ENCODE results near the gene PLGLB1.
"Not testable (repeated sequence)": the region's sequence is repeated elsewhere in the genome, so short reads cannot be mapped to it uniquely, and the experiment has no call there.

Gene PLGLB1

DNA sequence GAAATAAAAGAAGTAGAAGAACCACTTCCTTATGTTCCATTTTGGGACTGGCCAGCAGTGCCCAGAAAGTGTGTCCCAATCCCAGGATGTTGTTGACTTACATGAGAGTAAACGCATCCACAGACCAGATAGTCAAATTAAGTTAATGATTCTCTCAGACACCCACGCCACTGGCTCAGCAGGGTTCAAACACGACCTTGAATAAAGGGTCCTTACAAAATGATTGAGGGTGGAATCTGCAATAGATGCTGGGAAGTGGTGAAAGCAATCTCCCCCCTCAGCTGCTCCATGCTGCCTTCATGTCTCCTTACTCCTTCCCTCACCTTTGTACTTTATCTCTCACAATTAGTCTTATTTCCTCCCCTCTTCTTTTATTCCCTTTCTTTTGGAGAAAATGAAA is at the start of gene PLGLB1:
Gene PLGLB1 (minus strand): TSS at position 101 of the 400 bp plus-strand sequence. CDS start 61 bp downstream, at position 40.
- not testable (repeated sequence) for DNase-seq

DNA sequence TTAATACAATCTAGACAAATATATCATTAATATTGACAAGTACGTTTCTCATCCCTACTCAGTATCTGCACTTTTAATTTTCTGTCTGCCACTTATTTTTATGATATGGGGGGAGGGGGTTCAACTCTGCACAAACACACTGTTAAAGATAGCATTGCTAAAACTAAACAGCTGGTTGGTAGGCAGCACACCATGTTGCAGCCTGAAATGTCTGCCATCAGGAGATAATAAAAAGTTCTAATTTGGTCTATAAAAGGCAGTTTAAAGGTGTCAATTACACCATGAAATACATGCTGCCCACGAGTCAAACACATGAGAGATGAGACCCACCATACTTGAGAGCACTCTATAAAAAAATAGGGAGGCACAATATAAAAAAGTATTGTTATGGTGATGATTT is 42.7 kb upstream of the PLGLB1 start:
- DNase-seq, result not testable (repeated sequence)

DNA sequence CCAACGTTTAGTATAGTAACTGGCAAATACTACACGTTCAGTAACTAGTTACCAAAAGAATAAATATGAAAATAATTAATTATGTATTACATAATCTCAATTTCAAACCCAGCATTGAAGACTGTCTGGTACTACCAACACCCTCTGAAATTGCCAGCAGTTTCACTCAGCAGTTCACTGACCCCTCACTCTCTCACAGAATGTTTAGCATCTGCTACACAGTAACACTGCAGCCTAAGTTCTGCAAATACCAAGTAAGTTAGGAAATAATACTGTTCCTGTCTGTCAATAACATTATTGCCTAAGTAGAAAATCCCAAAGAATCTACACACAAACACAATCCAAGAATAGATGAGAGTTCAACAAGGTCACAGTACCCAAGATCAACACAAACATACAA is 41.8 kb upstream of the PLGLB1 start:
- DNase-seq, result not testable (repeated sequence)

DNA sequence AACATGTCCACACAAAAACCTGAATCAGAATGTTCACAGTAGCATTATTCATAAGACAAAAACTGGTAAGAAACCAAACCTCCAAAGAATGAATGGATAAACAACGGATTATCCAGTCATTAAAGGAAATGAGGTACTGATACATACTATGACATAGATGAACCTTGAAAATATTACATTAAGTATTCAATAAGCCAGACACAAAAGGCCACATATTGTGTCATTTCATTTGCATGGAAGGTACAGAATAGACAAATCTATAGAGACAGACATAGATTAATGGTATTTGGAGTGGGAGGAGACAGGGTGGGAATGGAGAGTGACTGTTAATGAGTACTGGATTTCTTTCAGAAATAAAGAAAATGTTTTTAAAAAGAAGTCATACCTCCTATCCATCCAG is 39.9 kb upstream of the PLGLB1 start:
- not testable (repeated sequence) for DNase-seq

DNA sequence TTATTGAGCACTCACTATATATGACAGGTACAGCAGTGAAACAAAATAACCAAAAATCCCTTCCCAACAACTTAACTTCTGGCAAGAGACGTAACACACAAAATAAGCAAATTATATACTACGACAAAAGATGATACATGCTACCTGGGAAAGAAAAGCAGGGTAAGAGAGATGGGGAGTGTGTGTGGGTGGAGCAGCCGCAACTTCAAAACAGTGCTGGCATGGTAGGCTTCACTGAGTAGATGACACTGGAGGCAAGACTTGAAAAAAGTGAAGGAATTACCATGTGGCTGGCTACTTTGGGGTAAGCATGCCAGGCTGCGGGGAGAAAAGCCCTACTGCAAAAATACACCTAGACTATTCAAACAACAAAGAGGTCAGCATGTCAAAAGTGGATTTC is 36.0 kb upstream of the PLGLB1 start:
- DNase-seq, result not testable (repeated sequence)

DNA sequence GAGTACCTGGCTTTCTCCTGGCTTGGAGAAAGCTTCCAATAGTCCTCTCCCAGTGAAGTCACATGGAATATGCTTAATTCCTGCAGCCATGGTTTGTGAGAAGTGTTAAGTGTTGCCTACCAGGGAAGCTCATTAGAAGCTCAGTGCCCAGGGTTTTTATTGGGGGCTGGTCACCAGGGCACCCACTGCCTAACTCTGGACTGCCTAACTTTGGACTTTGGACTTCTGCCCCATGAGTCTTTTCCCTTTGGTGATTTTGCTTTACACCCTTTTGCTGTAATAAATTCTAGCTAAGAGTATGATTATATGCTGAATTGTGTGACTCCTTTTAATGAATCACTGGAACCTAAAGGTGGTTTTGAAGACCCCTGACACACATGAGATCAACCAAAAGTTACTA is 35.2 kb upstream of the PLGLB1 start:
- DNase-seq, result not testable (repeated sequence)

DNA sequence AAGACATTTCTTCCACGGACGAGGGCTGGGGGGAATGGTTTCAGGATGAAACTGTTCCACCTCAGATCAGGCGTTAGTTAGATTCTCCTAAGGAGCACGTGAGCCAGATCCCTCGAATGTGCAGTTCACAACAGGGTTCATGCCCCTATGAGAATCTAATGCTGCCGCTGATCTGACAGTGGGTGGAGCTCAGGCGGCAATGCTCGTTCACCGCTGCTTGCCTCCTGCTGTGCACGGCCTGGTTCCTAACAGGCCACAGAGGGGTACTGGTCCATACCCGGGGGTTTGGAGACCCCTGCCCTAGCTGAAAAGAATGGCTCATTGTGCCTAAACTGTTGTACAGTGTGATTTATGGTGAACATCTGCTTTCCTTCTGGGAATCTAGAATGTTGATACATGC is 34.8 kb upstream of the PLGLB1 start:
- not testable (repeated sequence) for DNase-seq

DNA sequence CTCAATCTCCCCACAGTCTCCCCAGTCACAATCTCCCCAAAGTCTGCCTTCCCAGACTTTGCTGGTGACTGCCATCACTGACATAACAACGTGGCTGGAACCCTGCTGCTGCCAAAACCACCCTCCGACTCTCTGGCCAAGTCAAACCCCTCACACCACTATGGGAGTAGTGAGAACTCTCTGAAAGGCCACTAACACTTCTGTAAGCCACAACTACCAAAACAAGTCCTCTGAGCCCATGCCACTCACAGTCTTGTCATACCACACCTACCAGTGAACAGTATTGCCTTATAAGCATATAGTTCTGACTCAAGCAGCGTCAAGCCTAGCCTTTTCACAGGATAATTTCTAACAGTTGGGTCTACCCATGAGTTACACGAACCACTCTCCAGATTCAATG is 32.7 kb upstream of the PLGLB1 start:
- DNase-seq, result not testable (repeated sequence)

DNA sequence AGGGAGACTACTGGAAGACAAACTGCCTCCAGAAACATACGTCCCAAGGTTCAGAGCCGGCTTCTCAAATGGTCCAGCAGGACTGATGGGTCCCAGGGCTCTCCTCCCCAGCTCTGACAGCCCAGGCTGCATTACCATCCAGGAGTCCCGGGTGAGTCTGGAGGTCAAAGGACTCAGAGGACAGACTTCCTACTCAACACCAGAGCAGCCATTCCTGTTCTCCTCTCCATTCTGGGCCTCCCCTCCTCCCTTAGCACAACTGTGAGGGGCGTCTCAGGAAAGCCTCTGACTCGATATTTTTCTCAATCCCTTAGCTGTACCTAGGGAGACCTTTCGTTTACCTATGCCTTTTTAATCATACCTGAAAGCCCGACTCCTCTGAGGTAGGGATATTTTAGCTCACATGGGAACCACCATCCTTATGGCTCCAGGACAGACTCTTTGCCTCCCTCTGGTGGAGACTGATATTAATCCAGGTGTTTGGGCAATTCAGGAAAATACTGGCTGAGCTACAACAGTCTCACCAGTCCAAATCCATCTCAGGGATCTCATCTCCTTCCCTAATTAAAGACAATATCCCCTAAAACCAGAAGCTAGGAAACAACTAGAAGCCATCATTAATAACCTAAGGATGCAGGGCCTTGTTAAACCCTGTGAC is 19.8 kb upstream of the PLGLB1 start:
- DNase-seq, result not testable (repeated sequence)

DNA sequence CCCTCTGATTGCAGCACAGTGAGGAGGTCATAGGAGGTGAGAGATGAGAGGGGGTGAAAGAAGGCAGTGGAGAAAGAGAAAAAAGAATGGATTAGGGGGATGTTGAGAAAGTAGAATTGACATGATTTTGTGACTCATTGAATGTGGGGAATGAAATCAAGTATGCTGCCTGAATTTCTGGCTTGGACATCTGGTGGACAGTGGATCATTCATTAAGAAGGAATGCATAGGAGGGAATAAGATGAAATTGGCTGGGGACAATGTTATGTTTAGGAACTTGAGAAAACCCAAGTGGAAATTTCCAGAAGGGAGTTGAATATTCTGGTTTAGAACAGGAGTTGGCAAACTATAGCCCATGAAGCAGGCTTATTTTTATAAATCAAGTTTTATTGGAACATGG is 7.0 kb upstream of the PLGLB1 start:
- not testable (repeated sequence) for DNase-seq

DNA sequence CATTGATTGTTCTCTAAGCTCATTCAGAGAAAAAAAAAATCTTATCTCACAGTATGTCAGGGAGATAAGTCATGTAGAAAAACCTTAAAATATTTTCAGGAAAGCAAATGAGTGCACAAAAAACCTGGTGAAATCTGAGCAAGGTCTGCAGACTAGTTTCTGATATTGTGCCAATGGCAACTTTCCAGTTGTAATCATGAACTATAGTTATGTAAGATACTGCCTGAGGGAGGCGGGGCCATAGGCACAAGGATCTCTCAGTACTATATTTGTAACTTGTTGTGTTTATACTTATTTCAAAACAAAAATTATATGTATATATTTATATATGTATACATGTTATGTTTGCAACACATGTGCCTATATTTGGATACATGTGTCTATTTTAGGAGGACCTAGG is 5.2 kb upstream of the PLGLB1 start:
- DNase-seq, result not testable (repeated sequence)

DNA sequence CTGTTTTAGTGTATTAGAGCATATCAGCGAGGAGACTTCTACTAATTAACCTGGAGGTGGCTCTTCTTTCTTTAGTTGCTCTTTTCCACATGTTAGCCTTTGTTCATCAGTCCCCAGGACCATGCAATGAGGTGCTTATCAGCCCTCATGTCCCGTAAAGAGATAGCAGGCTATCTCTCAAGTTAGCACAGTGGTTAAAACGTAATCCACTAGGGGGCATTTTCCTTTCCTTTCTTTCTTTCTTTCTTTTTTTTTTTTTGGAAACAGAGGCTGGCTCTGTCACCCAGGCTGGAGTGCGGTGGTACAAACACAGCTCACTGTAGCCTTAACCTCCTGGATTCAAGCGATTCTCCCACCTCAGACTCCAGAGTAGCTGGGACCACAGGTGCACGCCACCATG is 4.3 kb upstream of the PLGLB1 start:
- DNase-seq, result not testable (repeated sequence)

DNA sequence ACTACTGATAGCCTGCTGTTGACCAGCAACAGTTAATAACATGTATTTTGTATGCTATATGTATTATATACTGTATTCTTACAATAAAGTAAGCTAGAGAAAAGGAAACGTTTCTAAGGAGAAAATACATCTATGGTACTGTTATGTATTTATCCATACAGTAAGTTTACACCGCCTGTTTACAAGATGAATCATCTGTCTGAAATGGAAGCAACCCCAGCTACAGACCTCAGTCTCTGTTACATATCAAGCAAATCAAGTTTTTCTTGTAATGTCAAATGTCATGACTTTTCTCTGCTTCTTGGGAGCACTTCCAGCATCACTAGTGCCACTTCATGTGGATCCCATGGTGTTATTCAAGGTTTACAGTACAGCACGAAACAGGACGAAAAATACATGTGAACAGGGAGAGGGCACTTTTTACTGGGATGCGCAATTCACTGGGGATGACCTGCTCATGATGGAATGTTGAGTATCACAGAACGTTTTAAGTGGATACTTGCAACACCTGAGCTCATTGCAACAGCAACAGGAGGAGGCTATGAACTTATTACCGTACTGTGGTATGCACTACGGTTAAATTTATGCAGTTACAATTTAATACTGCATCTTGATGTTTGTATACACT is 2.5 kb upstream of the PLGLB1 start:
- not testable (repeated sequence) for DNase-seq

DNA sequence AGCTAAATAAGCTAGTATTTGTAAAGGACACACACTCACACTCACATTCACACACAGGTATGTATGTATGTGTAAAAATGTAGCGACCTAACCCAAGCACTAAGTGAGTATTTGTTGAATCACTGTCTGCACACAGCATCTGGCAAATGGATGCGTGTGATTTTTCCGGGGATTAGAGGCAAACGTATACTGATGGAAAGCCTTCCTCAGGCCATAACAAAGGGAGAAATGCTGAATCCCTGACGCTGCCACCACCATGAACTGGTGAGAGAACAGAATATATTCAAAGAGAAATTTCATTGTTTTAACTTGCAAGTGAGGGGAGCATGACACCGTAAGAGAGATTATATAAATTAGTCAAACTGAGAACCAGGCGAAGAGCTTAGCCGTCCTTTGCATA is 601 bp downstream of the PLGLB1 start:
- not testable (repeated sequence) for DNase-seq

DNA sequence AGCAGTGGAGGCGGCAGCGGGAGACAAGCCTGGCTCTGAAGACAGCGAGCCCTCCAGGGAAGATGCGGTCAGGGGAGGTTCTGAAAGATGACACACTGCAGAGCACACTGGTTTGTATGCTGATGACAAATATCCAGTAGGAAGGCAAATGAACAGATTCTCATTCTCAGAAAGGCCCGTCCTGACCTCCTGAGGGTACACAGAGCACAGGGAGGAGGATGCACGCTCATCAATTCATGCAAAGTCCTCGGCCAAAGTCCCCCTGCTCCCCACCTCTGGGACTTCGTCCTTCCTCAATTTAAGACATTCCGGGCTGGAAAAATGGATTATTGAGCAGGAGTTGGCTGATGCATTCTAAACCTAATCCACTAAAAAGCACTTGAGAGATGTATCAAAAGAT is 2.6 kb downstream of the PLGLB1 start:
- not testable (repeated sequence) for DNase-seq

DNA sequence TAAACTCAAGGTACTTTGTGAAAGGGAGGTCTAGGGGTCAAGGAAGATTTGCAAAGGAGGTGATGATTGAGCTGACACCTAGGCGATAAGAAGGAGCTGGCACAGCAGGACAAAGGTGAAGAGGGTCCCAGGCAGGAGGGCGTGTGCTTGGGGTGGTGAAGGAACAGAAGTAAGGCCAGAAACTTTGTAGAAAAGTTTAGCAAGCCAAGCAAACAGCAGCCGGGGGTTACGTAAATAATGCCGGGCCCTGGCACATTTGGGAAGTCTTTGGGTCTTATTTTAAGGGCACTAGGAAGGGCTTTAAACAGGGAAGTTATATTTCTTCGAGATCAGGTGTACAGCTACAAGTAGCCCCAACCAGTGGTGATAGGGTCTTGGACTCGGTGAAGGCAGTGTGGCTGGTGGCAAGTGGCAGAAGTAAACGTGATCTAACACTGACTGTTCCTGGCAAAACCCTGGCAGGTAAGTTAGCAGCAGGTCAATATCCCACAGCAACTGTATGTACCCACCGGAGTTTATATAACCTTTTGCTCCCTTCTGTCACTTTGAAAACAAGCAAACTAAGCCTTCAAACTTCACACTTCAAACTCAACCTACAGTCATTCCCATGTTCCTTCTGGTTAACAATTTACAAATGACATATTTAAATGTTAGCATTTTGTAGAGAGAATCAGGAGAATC is 7.0 kb downstream of the PLGLB1 start:
- DNase-seq, result not testable (repeated sequence)

DNA sequence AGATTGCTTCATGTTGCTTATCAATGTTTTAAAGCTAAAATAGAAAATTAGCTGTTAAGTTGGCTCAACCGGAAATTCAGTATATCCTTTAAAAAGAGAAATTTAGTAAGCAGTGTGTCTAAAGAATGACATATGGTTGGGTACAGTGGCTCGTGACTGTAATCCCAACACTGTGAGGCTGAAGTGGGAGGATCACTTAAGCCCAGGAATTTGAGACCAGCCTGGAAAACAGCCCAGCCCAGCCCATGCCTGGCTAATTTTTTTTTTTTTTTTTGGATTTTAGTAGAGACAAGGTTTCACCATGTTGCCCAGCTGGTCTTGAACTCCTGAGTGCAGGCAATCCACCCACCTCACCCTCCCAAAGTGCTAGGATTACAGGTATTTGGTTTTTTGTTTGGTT is 17.2 kb downstream of the PLGLB1 start:
- not testable (repeated sequence) for DNase-seq
